Stomach smooth muscle (tissue), 2 donors: ENCODE data around the gene CHMP2A.
"Not testable (repeated sequence)": the region's sequence is repeated elsewhere in the genome, so short reads cannot be mapped to it uniquely, and the experiment has no call there.

Source experiments
- H3K27ac ChIP-seq: one replicate; pipeline ENCODE4 v1.7.0; 2013; ENCODE audit warnings: mild to moderate bottlenecking, low read length, inconsistent platforms
- H3K27me3 ChIP-seq, 2 donors: one replicate each; pipeline ENCODE4 v1.7.0; 2013; ENCODE audit warnings: low read length in 2 of 2; ENCODE audit not compliant: insufficient read depth in 2 of 2, control insufficient read depth in 1 of 2
- H3K36me3 ChIP-seq, 2 donors: one replicate each; pipeline ENCODE4 v1.7.0; 2013; ENCODE audit warnings: low read length in 2 of 2; ENCODE audit not compliant: control insufficient read depth in 2 of 2, insufficient read depth in 2 of 2
- H3K4me1 ChIP-seq: one replicate; pipeline ENCODE4 v1.7.0; 2013; ENCODE audit warnings: low read length; ENCODE audit not compliant: control insufficient read depth, insufficient read depth
- H3K4me3 ChIP-seq, 2 donors: one replicate each; pipeline ENCODE4 v1.7.0; 2013; ENCODE audit warnings: low read length in 2 of 2
- H3K9ac ChIP-seq, 2 donors: one replicate each; pipeline ENCODE4 v1.7.0; 2013; ENCODE audit warnings: low read length in 2 of 2, mild to moderate bottlenecking in 1 of 2
- H3K9me3 ChIP-seq, 2 donors: one replicate each; pipeline ENCODE4 v1.7.0; 2013; ENCODE audit warnings: low read length in 2 of 2; ENCODE audit not compliant: control insufficient read depth in 2 of 2
- donor health status: healthy.
- donor health status: Pancreatic carcinoma.

CHMP2A gene

DNA sequence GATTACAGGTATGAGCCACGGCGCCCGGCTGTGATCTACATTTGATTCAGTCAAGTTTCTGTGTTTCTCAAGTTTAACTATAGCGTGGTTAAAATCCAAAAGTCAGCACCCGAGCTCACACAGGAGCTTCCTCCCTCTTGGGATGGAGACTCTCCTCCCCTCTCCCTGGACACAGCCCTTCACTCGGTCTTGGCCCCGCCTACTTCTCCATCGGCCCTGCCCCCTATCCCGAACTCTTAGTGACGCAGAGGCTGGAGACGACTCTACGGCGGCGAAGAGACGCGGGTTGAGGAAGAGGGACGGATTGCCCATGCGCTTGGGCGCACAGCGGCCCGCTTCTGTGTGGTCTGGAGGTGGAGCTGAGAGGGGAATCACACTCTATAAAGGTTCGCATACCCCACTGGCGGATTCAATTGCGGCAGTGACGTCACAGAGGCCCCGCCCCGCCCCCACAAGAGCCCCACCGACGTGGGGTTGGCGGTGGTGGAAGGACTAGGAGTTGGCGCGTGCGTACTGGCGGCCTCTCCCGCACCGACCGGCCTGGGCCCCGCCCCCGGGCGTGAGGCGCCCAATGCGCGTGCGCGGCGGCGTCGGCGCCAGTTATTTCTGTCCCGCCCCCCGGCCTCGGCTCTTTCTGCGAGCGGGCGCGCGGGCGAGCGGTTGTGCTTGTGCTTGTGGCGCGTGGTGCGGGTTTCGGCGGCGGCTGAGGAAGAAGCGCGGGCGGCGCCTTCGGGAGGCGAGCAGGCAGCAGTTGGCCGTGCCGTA, 10.9 kb downstream of the CHMP2A start, which contains the start of gene TRIM28:
Gene TRIM28 (plus strand): TSS at position 239 of the 765 bp plus-strand sequence. CDS start 694 bp downstream, outside the sequence.
- H3K9ac ChIP-seq, result peak within 1 kb of the TSS; percentile 87
- peak within 1 kb of the TSS; percentile 81 to 93 for H3K4me3 ChIP-seq
- H3K36me3 ChIP-seq, result peaks cover 19 to 24% of the 10 kb centered on the region in 2 donors
- H3K9me3 ChIP-seq, result no peaks in the 10 kb centered on the region
- peak within 1 kb of the TSS; percentile 96 for H3K27ac ChIP-seq
- peaks cover 0 to 6% of the 10 kb centered on the region in 2 donors for H3K27me3 ChIP-seq
- H3K4me1 ChIP-seq, result peaks cover 31% of the 10 kb centered on the region

DNA sequence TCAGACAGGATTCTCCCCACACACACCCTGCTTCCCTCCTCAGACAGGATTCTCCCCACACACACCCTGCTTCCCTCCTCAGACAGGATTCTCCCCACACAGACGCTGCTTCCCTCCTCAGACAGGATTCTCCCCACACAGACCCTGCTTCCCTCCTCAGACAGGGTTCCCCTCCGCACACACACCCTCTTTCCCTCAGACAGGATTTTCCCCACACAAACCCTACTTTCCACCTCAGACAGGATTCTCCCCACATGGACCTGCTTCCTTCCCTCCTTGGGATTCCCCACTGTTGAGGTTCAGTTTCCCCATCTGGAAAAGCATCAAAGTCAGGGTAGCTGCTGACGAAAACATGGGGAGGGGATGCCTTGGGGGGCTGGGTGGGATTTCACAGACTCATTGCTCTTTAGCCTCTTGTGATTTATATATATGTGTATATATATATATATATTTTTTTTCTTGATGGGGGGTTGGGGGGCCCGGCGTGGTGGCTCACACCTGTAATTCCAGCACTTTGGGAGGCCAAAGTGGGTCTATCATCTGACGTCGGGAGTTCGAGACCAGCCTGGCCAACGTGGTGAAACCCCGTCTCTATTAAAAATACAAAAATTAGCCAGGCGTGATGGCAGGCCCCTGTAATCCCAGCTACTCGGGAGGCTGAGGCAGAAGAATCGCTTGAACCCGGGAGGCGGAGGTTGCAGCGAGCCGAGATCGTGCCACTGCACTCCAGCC, 12.1 kb downstream of the CHMP2A start:
- H3K9ac ChIP-seq, H3K9me3 ChIP-seq: not testable (repeated sequence)
- H3K4me1 ChIP-seq, result peaks cover 33% of the 10 kb centered on the region
- peak overlapping the region; percentile 96 for H3K27ac ChIP-seq
- H3K36me3 ChIP-seq, result peaks cover 7 to 13% of the 10 kb centered on the region in 2 donors
- H3K4me3 ChIP-seq, result peak overlapping the region in 1 of 2 donors; percentile 93
- peaks cover 11 to 12% of the 10 kb centered on the region in 2 donors for H3K27me3 ChIP-seq

DNA sequence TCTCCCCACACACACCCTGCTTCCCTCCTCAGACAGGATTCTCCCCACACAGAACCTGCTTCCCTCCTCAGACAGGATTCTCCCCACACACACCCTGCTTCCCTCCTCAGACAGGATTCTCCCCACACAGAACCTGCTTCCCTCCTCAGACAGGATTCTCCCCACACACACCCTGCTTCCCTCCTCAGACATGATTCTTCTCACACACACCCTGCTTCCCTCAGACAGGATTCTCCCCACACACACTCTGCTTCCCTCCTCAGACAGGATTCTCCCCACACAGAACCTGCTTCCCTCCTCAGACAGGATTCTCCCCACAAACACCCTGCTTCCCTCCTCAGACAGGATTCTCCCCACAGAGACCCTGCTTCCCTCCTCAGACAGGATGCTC, 15.7 kb downstream of the CHMP2A start:
- H3K36me3 ChIP-seq, H3K9me3 ChIP-seq, H3K4me3 ChIP-seq, H3K27ac ChIP-seq, H3K4me1 ChIP-seq, H3K9ac ChIP-seq: not testable (repeated sequence)
- H3K27me3 ChIP-seq, result peaks cover 12 to 19% of the 10 kb centered on the region in 2 donors

DNA sequence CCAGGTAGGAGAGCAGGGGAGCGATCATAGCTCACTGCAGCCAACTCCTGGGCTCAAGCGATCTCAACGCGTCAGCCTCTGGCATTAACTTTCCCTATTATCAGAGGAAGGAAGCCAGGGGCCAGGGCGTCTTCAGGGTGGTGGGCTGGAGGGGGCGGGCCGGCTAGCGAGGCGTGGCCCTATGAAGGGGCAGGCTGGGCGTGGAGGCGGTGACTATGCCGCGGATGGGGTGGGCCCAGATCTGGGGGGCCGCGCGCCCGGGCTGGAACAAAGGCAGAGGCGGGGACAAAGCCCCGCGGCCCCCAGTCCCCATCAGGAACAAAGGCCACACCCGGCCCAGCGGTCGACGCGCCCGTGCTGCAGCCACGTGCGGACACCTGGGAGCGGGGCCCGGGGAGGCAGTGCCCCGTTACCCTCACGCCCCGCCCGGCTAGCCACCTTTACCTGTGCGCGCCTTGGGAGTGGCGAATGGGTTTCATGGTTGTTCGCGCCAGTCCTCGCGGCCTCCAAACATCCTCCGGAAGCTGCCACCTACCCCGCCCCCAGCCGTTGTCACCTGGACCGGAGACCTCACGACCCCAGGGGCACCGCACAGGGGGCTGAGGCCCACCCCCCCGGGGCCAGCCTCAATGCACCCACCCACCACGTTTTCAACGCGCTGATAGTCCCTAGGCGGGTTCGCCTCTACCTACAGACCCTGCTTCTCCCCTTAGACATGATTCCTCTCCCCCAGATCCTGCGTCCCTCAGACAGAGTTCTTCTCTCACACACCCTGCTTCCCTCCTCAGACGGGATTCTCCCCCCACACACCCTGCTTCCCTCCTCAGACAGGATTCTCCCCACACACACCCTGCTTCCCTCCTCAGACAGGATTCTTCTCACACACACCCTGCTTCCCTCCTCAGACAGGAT, 16.4 kb downstream of the CHMP2A start:
- H3K36me3 ChIP-seq, result no peaks in the 10 kb centered on the region
- peaks cover 12 to 19% of the 10 kb centered on the region in 2 donors for H3K27me3 ChIP-seq
- H3K27ac ChIP-seq, result no peak overlapping the region
- no peak overlapping the region for H3K9ac ChIP-seq
- no peaks in the 10 kb centered on the region for H3K9me3 ChIP-seq
- H3K4me1 ChIP-seq, result peaks cover 5% of the 10 kb centered on the region
- peak overlapping the region in 1 of 2 donors; percentile 22 for H3K4me3 ChIP-seq

DNA sequence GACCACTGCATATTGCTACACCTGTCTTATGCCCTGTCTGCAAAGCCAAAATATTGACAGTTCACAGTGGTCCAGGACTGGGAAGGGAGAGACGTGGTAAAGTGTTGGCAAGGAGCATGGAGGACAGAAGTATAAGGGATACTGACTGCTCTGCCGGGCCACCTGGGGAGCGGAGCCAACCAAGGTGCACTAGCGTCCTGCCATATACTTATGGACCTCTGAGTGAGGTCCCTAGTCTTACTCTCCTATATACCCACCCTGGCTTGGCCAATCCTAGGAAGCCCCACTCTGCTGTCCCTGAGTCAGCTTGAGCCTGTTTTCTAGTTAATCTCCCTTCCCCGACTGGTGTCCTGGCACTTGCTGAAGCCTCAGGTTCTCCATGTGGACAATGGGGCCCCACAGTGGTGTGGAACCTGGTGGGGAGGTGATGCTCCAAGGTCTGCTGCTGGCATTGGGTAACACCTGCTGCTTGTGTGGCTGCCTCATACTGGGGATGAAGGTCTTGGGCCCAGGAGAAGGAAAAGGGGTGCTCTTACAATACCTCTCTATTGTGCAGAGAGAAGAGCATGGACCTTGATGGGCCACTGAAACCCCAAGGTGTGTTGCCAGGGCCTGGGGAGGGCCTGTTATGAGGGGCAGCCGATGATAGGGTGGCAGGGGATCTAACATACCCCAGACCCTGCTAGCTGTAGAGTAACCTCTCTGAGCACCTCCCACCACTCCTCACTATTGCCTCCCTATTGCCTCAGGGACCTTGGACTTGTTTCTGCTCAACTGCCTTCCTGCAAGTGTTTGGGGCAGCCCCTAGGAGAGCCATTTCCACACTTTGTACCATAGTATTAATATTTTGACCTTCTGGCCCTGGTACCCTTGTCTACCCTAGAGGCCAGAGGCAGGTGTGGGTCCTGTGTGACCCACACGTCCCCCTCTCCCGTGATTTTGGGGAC, 17.8 kb downstream of the CHMP2A start:
- Histone ChIP-seq H3K4me1 (peaks cover 3% of the 10 kb centered on the region), H3K27ac (no peak overlapping the region), H3K27me3 (peaks cover 12 to 19% of the 10 kb centered on the region in 2 donors), H3K4me3 (no peak overlapping the region), H3K36me3 (no peaks in the 10 kb centered on the region), H3K9ac (no peak overlapping the region), H3K9me3 (no peaks in the 10 kb centered on the region)

DNA sequence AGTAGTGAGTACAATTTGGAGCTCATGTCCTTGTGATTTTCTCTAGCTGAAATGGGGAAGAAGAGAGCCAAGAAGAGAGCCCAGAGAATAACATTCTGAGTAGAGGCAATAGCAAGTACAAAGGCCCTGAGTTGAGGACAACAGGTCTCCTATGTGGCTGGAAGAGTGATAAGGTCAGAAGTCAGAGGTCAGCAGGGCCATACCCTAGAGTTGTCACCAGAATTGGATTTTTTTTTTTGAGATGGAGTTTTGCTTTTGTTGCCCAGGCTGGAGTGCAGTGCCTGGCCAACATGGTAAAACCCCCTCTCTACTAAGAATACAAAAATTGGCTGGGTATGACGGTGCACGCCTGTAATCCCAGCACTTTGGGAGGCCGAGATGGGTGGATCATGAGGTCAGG, 19.0 kb downstream of the CHMP2A start:
- H3K27me3 ChIP-seq, result peaks cover 15 to 19% of the 10 kb centered on the region in 2 donors
- no peak overlapping the region for H3K4me3 ChIP-seq
- no peak overlapping the region for H3K27ac ChIP-seq

DNA sequence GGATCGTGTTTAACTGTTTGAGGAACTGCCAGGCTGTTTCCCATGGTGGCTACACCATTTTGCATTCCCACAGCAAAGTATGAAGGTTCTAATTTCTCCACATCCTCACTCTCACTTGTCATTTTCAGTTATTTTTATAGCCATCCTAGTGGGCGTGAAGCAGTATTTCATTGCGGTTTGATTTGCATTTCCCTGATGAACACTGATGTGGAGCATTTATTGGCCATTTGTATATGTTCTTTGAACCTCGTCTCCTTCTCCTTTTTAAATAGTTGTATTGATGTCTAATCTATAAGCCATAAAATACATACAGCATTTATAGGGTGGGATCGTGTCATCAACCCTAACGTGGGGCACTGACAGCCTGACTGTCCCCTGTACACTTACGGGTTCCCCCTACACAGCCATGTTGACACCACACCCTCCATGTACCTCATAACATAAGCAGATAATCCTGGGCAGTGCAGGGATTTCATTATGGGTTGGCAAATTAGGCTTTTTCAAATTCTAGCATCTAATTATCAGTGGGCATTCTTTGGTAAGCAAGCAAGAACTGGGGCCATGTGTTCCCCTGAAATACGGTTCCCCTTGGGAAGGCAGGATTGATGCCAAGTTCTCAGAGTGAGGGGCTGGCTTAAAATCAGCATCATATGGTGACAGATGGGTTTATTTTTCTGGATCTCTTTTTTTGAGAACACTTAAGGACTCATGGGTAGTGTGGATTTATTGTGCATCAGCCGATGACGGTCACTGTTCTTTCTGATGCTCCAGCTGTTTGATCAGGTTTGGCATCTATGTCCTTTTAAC, 23.7 kb downstream of the CHMP2A start:
- no peak overlapping the region for H3K9ac ChIP-seq
- no peak overlapping the region for H3K4me3 ChIP-seq

More for the DNA sequence above, 19.0 kb downstream of the CHMP2A start:
- Histone ChIP-seq H3K36me3 (no peaks in the 10 kb centered on the region), H3K9ac (no peak overlapping the region), H3K9me3 (no peaks in the 10 kb centered on the region), H3K4me1 (peaks cover 3% of the 10 kb centered on the region)

DNA sequence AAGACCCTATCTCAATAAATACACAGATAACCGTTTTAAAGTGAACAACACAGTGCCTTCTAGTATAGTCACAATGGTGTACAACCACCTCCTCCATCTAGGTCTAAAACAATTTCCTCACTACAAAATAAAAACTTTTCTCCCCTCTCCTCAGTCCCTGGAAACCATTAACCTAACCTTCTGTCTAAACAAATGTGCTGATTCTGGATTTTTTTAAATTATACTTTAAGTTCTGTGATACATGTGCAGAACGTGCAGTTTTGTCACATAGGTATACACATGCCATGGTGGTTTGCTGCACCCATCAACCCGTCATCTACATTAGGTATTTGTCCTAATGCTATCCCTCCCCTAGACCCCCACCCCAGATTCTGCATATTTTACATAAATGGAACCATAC, 25.5 kb downstream of the CHMP2A start:
- Histone ChIP-seq H3K36me3 (no peaks in the 10 kb centered on the region), H3K4me1 (no peaks in the 10 kb centered on the region), H3K27me3 (peaks cover 0 to 3% of the 10 kb centered on the region in 2 donors), H3K27ac (no peak overlapping the region), H3K4me3 (no peak overlapping the region), H3K9ac (no peak overlapping the region), H3K9me3 (no peaks in the 10 kb centered on the region)

More for the DNA sequence above, 23.7 kb downstream of the CHMP2A start:
- no peaks in the 10 kb centered on the region for H3K4me1 ChIP-seq
- H3K9me3 ChIP-seq, result no peaks in the 10 kb centered on the region
- no peak overlapping the region for H3K27ac ChIP-seq
- peaks cover 0 to 3% of the 10 kb centered on the region in 2 donors for H3K27me3 ChIP-seq
- H3K36me3 ChIP-seq, result no peaks in the 10 kb centered on the region

DNA sequence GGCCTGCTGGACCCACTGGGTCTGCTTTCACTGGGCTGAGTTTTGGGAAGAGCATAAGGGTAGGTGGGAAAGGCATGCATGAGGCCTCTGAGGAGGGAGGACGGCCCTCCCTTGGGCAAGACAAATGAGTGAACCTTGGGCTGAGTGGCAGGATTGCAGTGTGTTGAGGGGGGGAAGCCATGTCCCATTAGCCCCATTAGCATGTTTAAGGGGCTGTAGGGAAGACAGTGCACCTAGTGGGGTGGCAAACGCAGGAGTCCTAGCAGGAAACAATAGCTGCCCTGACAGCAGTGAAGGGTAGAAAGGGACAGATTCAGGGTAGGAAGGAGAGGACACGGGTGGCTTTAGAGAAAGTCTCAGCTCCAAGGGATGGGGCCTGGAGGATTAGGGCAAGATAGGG, 32.2 kb downstream of the CHMP2A start:
- H3K4me3 ChIP-seq, result no peak overlapping the region
- no peaks in the 10 kb centered on the region for H3K27me3 ChIP-seq
- H3K9me3 ChIP-seq, result no peaks in the 10 kb centered on the region
- no peak overlapping the region for H3K9ac ChIP-seq
- H3K27ac ChIP-seq, result no peak overlapping the region
- peaks cover 23% of the 10 kb centered on the region for H3K4me1 ChIP-seq
- H3K36me3 ChIP-seq, result no peaks in the 10 kb centered on the region
